HG03520 (cell line): Measurements from ENCODE around the gene PRSS23.
"Not testable (repeated sequence)": the region's sequence is repeated elsewhere in the genome, so short reads cannot be mapped to it uniquely, and the experiment has no call there.

Experiments
- ATAC-seq: cut with Tn5 transposase; IDR thresholded peaks from one replicate; pipeline ENCODE4 v1.9.1; 2021; ENCODE audit warnings: mild to moderate bottlenecking, moderate library complexity; ENCODE audit not compliant: unreplicated experiment

The PRSS23 gene

DNA sequence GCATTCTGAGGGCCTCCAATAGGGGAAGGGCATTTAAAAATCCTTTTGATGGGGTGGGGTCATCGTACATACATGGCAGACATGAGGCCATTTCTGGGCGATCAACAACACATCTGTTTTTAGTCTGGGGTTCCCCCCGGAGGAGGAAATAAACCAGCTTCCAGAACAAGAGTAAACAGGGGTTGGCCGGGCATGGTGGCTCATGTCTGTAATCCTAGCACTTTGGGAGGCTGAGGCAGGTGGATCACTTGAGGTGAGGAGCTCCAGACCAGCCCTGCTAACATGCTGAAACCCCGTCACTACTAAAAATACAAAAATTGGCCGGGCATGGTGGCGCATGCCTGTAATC is 12.0 kb downstream of the PRSS23 start:
- ATAC-seq = no peak

GRCh38 chr11:86812981-86813380 is 12.6 kb downstream of the PRSS23 start:
- peak; percentile 74 for ATAC-seq

DNA sequence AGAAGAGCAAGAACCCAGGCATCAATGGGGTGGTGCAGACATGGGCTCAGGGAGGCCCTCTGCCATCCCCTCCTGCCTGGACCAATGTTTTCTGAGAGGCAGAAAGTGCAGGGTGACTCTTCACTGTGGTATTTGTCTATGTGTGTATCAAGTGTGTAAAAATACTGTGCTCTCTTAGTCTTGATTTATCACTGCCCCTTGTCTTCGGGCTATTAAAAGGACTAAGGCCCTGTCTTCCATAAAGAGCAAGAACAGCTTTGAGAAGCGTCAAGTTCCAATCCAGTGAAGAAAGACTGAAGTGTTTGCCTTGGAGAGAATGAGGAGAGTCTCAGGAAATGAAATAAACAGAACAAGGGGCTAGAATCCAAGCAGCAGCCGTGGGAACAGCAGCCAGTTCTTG is 14.4 kb downstream of the PRSS23 start:
- no peak for ATAC-seq

- ATAC-seq = no peak
These were observed 15.4 kb downstream of the PRSS23 start for GRCh38 chr11:86815726-86816125.

DNA sequence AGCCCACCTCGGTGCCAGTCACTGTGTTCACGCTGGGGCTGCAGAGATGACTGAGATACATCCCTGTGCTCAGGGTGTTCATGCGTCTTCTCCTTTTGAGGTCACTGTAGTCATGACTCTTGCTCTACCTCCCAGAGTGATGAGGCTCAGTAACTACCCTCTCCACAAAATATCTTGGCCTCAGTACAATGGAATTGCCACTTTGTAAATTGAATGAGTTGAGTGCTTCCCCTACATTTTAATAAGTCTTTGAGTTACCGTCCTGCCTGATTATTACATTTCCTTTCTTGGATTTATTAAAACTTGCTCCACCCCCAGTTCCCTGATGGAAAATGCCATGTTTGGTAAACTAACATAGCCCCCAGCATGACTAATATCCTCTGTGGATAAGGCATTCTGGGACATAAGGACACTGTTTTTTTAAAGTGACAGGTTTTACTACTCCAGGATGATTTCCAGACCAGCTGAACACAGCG is 15.9 kb downstream of the PRSS23 start:
- no peak for ATAC-seq

DNA sequence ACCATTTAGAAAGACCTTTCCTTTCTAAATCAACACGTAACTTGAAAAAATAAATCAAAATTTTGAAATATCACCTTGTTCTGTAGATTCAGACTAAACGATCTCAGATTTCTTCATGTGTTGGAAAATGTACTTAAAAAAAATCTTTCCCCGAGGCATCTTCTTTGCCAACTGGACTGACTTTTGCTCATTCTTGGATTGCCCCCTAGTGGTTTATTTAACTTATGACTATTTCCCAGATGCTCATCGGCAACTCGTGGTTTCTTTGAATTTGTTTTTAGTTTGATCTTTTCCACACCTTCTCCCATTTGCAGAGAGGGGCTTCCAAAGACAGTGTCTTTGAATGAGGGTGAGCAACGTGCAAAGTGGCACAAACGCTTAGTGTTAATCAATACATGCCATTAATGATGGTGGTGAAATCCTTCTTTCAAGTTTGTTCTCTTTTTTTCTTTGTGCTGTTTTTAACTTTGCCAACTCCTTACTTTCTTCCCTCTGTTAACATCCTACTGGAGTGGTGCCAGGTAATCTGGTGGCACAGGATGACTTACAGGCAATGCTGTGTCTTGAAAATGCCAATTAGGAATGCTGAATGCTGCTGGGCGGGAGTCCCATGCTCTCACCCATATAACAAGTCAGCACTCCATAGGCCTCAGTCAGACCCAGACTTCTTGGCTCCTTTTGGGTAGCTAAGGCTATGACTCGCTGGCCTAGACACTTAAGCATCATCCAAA is 18.3 kb downstream of the PRSS23 start:
- ATAC-seq = peak; percentile 43

DNA sequence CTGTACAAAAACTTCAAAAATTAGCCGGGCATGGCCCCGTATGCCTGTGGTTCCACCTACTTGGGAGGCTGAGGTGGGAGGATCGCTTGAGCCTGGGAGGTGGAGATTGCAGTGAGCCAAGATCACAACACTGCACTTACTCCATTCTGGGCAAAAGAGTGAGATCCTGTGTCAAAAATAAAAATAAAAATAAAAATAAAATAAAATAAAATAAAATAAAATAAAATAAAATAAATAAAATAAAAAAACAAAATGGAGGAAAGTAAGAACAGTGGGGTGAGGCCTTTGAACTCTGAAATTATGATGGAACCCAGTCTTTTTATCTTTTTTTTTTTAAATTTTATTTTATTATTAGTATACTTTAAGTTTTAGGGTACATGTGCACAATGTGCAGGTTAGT is 23.8 kb downstream of the PRSS23 start:
- not testable (repeated sequence) for ATAC-seq

DNA sequence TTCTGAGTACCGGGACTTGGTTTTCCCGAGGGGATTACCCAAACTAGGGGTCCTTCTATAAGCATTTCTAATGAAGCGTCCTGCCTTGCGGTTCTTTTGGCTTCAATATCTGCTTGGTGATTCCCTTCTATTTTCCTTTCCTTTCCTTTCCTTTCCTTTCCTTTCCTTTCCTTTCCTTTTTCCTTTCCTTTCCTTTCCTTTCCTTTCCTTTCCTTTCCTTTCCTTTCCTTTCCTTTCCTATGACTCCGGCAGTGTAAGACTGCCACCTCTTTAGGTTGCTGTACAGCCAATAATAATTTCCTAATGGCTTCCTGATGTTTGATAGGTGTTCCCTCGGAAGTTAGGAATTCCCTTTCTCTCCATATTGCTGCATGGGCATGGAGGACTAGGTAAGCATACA is 34.0 kb downstream of the PRSS23 start:
- not testable (repeated sequence) for ATAC-seq

DNA sequence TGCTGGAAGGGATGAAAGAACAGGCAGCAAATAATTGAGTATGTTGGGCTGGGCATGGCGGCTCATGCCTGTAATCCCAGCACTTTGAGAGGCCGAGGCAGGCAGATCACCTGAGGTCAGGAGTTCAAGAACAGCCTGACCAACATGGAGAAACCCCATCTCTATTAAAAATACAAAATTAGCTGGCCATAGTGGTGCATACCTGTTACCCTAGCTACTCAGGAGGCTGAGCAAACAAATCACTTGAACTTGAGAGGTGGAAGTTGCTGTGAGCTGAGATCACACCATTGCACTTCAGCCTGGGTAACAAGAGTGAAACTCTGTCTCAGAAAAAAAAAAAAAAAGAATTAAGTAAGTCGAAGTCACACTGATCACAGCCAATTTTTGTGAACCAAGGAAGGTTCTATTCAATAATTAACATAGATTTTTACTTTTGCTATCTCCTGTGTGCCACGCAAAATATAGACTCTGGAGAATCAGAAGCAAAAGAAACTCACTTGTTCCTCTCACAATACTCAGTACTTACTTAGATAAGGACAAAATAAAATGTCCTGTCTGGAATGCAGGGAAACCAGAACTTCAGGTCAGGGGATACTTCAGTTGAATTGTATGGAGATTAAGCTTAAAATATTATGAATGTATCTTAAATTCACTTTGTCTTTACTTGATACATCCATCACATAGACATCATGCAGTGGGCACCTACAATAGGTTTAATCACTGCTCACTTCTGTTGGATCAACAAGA is 44.6 kb downstream of the PRSS23 start:
- ATAC-seq = not testable (repeated sequence)

DNA sequence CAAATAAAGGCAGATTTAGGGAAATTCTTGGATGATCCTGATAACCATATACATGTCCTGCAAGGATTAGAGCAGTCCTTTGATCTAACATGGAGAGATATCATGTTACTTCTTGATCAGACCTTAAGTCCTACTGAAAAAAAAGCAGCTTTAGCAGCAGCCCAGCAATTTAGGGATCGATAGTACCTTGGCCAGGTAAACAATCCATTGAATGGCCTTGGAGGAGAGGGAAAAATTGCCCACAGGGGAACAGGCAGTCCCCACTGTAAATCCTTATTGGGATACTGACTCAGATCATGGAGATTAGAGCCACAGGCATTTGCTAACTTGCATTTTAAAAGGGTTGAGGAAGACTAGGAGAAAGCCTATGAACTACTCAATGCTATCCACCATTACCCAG is 47.8 kb downstream of the PRSS23 start:
- no peak for ATAC-seq

- no peak for ATAC-seq
These were observed 49.3 kb downstream of the PRSS23 start for GRCh38 chr11:86849679-86850078.
